ENCODE measurements around the gene PTPRE. TPM values are rescaled to one million over a fixed set of nuclear protein-coding genes. Genes with fewer than 3 reads are reported as not detected.

Gene PTPRE
- total RNA-seq, 1 experiment from 2014 or later: 0.70 TPM

GRCh38 chr10:127940866-127941640 lies 34.1 kb downstream of the PTPRE start:
- H4K20me1 ChIP-seq (ENCODE audit: control insufficient read depth, insufficient read depth, insufficient read length): no peaks in the 10 kb centered on the region
- no peak overlapping the region; a peak in 2 of 7 replicates for H3K27ac Mint-ChIP-seq
- no peak overlapping the region for H3K18ac ChIP-seq (ENCODE audit: insufficient read length, low read depth, low read length)
- H3K56ac ChIP-seq (ENCODE audit: insufficient read length, low read depth, low read length): no peak overlapping the region
- no peaks in the 10 kb centered on the region; a peak in 2 of 7 replicates for H3K36me3 Mint-ChIP-seq (ENCODE audit: insufficient read depth in 1 of 3, low read depth in 3 of 3)
- H3K9me3 Mint-ChIP-seq: no peaks in the 10 kb centered on the region; a peak in 1 of 5 replicates
- H4K91ac ChIP-seq (ENCODE audit: insufficient read length, low read depth, low read length): no peak overlapping the region
- DNase-seq: no peak
- H3K9ac ChIP-seq (ENCODE audit: extremely low read depth, insufficient read length, low read length): no peak overlapping the region
- no peaks in the 10 kb centered on the region for H3K9me3 ChIP-seq (ENCODE audit: control insufficient read depth, low read depth, low read length)
- H2BK20ac ChIP-seq (ENCODE audit: low read depth, low read length, poor library complexity, severe bottlenecking): no peak overlapping the region
- H3K23me2 ChIP-seq (ENCODE audit: insufficient read length, low read depth, low read length, poor library complexity, severe bottlenecking): no peaks in the 10 kb centered on the region
- H2BK5ac ChIP-seq (ENCODE audit: insufficient read length, low read length): no peak overlapping the region
- H3K4me1 Mint-ChIP-seq: peaks cover 12 to 13% of the 10 kb centered on the region in 2 experiments
- H3K27ac ChIP-seq (ENCODE audit: insufficient read length, low read depth, low read length): no peak overlapping the region
- H2BK15ac ChIP-seq (ENCODE audit: low read depth, low read length): no peak overlapping the region
- H3K4me2 ChIP-seq (ENCODE audit: insufficient read depth, insufficient read length, low read length): no peak overlapping the region
- H2BK12ac ChIP-seq (ENCODE audit: insufficient read length, low read depth, low read length): no peak overlapping the region
- TF ChIP-seq CTCF (conservative IDR thresholded peaks at IDR 0.05): no peak
- no peaks in the 10 kb centered on the region for H3K27me3 ChIP-seq (ENCODE audit: insufficient read depth, low read length)
- no peak overlapping the region for H2AK5ac ChIP-seq (ENCODE audit: insufficient read length, low read length)
- H2BK120ac ChIP-seq (ENCODE audit: low read depth, low read length, poor library complexity, severe bottlenecking): no peak overlapping the region
- H3T11ph ChIP-seq (ENCODE audit: low read length): no peak overlapping the region
- H3K23ac ChIP-seq (ENCODE audit: insufficient read length, low read depth, low read length): no peak overlapping the region
- no peak overlapping the region for H3K14ac ChIP-seq (ENCODE audit: insufficient read depth, low read length)
- no peaks in the 10 kb centered on the region for H3K79me2 ChIP-seq (ENCODE audit: insufficient read depth, low read length)
- H3K79me1 ChIP-seq (ENCODE audit: insufficient read depth, low read depth, low read length, poor library complexity, severe bottlenecking): no peaks in the 10 kb centered on the region
- peaks cover 4% of the 10 kb centered on the region; the same call in 1 of the 2 replicates for H3K4me1 ChIP-seq (ENCODE audit: insufficient read depth, low read length)
- no peak overlapping the region for H3K4ac ChIP-seq (ENCODE audit: low read depth, low read length)
- no peak overlapping the region for H2AFZ ChIP-seq (ENCODE audit: low read length)
- no peak overlapping the region for H3K4me3 Mint-ChIP-seq
- no peak overlapping the region for H4K8ac ChIP-seq (replicated peaks; ENCODE audit: insufficient read length, low read depth, low read length)
- no CpG with 5 or more reads among the region's 6 CpGs for WGBS (ENCODE audit: extremely low coverage, insufficient read length, low lambda C conversion rate)
- H4K5ac ChIP-seq (ENCODE audit: insufficient read length, low read depth, low read length): no peak overlapping the region
- H3K27me3 Mint-ChIP-seq (ENCODE audit: low read depth): peaks cover 1% of the 10 kb centered on the region

Measured in H9 (cell line).